HG02840 (cell line): ENCODE results near the gene ARHGAP22.

ENCODE experiments used
- ATAC-seq: cut with Tn5 transposase; IDR thresholded peaks from one replicate; pipeline ENCODE4 v1.9.1; 2021; ENCODE audit warnings: mild to moderate bottlenecking, moderate library complexity, moderate number of reproducible peaks; ENCODE audit not compliant: unreplicated experiment, low FRiP score

Gene ARHGAP22

DNA sequence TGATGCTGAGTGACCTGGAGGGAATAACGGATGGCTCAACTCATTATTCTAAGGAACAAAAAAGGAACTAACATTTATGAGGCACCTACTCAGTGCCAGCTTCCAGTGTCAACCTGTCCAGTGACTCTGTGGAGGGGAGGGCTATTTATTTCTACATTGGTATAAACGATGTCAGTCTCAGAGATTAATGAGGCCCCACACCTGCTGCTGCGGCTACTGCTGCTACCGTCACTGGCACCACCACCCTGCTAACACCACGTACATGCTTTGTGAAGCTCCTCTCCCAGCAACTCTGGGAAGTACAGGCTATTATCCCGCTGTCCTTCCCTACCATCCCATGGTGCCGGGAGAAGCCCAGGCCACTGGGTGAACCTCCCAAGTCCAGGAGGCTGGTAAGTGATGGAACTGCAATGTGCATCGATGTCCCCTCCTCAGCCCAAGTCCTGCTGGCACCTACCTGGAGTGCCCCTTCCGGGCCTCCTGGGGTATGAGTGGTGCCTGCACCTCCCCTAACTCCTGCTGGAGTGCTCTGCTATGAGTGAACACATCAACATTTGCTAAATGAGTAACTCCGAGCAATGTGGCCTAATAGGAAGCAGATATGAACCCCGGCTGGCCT lies 101.5 kb downstream of the ARHGAP22 start:
- no peak for ATAC-seq

DNA sequence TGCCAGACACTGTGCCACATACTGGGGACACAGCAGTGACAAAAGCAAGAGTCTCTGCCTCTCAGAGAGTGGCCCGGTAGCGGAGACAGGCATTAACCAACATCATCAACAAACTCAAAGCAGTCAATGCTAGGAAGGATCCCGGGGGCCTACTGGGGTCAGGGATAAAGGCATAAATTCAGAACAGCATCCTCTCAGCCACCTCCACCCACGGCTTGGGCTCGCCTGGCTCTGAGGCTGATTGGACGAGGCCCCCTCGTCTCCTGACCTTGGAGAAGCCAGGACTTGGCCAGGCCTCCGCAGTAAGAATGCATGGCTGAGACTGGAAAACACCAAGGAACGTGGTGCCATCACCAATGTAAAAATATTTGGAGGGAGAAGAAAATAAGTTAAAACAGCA lies 102.1 kb downstream of the ARHGAP22 start:
- ATAC-seq: no peak

DNA sequence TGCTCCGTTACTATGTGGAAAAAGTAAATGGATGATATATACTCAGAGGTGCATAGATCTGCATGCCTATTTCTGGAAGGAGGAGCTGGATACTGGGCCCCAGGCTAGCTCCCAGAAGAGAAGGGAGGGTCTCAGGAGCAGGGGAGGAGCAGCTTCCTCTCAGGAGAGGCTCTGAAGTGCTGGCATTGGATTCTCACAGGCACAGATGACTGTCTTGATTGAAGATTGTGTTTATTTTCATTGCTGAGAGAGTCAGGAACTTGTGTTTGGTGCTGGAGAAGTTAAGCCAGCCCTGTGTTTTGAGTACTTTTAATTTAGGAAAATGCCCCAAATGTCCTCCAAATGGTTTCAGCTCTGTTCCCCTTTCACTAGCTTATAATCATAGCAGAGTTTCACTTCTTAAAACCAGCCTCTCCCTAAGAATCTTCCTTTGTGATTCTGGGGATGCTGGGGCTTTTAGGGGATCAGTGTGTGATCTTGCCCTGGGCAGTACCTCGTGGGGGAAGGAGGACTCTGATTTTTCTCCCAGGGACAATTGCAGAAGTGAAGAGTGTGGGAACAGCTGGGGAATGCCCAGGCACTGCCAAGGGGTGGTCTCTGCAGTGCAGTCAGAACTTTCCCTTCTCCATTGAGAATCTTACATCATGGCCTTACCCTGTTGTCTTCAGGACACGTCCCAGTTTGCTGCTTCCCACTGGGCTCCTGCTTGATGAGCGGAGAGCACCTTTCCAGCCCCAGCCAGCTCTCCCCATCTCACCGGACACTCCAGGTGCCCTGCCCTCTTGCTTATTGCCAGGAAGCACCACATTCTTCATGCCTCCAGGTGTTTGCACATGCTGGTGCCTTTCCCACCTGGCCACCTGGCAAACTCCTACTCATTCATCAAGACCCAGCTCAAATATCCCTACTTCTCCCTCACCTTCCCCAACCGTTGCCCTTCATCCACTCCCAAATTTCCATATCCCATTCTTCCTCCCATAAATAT lies 102.8 kb downstream of the ARHGAP22 start:
- ATAC-seq: no peak

DNA sequence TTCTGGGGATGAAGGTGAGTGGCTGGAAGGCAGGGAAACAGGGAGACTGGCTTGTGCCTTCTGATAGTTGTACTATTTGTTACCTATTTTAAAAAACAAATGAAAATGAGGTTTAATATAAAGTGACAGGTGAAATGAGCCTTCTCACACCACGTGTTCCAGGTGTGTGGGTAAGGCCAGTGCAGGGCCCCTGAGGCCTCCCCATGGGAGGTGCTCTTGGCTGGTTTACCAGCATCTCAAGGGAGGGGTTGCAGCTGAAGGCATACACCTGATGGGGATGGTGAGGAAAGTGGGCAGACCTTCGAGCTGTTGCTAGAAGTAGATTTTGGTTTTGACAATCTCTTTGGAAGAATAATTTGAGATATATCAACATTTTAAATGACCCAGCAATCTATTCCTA lies 103.6 kb downstream of the ARHGAP22 start:
- no peak for ATAC-seq

DNA sequence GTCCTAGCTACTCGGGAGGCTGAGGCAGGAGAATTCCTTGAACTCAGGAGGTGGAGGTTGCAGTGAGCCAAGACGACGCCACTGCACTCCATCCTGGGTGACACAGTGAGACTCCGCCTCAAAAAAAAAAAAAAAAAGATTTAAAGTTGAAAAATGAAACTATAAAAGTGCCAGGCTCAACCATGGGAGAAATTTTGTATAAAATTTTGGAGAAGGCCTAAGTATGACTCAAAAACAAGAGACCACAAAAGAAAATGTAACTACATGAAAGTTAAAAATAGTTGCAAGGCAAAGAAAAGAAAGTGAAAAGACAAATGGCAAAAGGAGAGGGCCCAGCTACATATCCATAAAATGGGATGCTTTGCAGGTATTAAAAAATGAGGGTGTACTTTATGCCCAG lies 104.1 kb downstream of the ARHGAP22 start:
- no peak for ATAC-seq

DNA sequence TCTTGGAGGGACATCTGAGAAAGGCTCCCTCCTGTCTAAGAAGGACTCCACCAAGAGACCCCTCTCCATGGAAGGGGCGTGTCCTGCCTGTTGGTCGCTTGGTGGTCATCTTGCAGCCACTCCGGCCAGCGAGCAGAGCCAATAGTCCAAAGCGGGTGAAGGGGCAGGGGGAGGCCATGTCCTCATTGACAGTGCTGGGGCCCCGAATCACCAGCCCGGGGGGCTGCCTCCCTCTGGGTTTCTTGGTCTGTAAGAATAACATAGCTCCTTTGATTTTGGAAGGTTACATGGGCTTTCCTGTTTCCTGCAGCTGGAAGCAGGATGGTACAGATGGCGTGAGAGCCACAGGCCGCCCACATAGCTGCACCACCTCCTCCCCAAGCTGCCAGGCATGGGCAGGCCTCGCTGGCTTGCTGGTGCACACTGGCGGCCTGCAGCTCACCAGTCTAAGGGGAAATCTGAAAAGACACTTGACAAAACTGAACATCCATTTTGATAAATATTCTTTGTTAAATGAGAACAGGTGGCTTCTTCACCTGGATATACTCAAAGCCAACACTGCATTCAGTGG lies 105.8 kb downstream of the ARHGAP22 start:
- ATAC-seq: no peak

DNA sequence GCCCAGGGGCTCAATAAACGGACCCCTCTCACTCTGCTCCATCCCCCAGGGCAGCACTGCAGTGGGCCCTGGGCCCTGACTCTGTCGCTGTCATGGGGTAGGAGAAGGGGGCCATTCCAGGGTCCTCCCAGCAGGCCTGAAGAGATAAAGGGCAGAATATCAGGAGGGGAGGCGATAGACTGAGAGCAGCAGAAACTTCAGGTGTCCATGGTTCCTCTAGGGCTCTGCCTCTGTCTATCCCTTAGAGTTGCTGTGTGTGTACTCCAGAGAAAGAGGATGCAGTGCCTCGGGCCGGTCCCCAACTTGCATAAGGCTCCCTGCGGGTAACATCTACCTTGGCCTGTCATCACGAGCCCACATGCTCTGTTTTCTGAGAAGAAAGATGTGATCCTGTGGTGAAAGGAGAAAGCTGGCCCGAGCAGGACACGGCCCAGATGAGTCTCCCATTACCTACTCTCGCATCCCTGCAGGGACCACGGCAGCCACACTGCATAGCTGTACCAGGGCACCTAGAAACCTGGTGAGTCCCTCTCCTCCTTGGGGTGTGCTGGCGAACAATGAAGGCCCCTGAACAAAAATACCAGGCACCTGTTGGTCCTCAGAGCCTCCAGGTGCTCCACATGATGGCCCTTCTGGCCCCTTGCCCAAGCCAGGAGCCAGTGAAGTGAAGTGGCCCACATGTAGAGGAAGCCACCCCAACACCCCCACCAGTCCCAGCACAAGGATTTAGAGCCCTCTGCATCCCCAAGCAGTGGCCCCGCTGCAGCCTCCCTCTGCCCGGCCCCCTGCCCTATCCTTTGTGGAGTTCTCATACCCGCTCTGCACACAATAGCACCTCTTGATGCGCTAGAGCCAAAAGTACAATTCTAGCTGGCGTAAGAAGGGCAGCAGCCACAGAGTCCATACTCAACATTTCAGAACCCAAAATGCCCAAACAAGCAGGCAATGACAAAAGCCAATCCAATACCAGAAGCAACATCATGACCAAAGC lies 106.8 kb downstream of the ARHGAP22 start:
- ATAC-seq: no peak

DNA sequence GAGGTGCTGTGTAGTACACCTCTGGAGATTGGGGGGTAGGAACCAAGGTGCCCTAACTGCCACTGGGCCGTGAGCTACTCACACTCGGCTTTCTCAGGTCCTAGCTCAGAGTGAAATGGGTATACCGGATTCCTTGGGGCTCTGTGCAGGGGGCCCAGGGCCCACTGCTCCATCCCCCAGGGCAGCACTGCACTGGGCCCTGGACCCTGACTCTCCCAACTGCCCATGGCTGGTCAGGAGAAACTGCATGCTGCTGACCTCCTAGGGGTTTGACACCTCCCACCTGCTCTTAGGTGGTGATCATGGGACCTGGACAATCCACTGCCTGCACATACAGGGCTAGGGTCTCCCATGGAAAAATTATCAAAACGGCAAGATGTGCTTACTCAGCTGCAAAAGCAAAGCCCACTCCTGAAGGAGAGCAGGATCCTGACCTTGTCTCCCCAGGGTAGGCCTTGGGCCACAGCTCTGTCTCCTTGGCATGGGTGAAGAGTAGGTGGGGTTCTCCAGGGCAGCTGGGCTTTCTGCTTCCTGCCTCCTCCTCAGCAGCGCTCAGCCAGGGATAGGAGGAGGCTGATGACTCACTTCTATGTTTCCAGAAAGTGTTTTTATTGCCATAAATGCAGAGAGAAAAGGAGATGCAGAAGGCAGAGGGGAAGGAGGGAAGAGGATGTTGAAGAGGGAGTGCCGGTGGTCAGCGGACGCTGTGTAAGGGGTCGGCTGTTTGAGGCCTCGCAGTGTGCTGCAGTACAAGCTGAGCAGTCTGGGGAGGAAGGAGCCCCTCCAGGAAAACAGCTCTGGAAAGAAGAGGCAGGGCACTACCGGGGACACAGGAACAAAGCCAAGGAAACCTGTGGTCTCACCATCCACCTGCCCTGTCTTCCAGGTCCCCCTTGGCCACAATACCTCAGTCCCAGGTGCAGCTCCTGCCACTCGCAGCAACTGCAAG lies 107.8 kb downstream of the ARHGAP22 start:
- no peak for ATAC-seq

DNA sequence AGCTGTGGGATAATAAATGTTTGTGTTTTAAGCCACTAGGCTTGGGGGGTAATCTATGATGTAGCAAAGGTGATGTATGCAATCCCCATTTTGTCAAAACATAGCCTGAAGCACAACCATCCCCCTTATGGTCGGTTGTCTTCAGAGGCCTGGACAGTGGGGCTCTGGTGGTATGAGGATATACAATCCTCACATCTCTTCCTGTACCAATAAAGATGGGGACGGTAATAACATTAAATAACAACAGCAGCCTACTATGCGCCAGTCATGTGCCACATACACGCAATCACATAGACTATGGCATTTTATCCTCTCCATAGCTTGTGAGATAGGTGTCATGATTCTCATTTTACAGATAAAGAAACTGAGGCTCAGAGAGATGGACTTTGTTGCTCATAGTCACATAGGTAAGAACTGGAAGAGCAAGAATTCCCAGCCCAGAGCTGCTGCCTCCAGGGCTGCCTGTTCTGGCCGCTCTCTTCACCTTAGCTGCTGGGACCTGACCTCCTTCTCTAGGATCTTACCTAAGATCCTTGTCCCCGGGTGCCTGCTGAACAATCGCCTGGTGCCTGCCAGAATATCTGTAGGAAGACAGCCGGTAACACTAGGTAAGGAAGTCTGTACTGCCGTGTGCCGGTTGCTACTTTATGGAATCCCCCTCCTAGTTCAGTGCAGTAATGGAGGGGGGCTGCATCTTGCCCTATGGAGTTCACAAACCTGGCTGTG lies 108.6 kb downstream of the ARHGAP22 start:
- no peak for ATAC-seq

DNA sequence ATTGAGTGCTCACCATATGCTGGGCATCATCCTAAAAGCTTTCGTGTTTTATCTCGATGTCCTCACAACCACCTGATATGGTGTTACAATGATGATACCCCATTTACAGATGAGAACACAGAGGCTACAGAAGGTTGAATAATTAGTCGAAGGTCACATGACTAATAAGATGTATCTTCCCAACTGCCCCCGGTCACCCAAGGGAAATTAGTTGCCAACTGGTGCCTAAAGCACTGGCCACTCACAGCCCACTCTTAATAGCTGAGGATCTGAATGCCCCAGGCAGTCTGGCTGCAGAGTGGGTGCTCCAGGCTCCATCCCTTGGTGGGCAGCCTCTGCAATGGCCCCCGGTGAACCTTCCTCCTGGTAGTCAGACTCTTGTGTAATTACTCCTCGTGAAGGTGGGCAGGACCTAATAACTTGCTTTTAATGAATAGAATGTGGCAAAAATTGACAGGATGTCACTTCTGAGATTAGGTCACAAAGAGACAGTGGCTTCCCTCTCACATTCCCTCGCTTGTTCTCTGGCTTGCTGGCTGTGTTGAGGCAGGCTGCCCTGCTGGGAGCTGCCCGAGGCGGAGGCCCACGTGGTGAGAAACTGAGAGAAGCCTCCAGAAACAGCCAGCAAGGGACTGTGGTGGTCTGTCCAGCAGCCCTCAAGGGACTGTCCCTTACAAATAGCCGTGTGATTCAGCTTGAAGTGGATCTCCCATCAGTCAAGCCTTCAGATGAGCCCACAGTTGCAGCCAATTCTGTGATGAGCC lies 109.4 kb downstream of the ARHGAP22 start:
- ATAC-seq: no peak

DNA sequence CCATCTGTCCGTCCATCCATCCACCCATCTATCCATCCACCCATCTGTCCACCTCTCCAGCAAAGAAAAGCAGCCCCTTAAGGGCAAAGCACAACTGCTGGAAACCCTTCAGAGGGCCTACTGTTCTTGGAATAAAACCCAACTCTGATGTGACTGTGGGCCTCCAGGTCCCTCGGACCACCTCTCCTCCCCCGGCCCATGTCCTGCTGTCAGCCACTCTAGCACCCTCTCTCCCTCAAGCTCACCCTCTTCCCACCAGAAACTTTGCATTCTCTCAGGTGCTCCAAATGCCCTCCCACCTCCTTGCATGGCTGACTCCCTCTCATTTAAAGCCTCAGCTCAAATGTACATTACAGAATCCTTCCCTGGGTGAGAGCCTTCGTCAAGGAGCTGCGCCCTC lies 110.3 kb downstream of the ARHGAP22 start:
- ATAC-seq: no peak

DNA sequence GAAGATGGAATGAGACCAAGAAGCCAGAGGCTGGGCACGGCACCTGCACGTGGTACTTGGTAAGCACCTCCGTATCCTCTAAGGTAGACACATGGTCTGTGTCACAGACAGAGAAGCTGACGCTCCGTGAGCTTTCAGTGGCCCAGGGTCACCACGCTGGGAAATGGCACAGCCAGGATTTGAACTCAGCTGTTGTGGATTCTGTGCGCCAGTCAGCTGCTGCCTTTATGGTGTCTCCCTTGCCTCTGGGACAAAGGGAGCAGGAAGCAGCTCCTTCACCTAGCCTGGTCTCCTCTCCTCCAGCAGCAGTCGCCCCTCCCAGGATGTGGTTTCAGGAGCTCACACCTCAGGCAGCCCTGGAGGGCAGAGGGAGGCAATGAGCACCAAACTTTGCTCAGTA lies 110.8 kb downstream of the ARHGAP22 start:
- no peak for ATAC-seq

DNA sequence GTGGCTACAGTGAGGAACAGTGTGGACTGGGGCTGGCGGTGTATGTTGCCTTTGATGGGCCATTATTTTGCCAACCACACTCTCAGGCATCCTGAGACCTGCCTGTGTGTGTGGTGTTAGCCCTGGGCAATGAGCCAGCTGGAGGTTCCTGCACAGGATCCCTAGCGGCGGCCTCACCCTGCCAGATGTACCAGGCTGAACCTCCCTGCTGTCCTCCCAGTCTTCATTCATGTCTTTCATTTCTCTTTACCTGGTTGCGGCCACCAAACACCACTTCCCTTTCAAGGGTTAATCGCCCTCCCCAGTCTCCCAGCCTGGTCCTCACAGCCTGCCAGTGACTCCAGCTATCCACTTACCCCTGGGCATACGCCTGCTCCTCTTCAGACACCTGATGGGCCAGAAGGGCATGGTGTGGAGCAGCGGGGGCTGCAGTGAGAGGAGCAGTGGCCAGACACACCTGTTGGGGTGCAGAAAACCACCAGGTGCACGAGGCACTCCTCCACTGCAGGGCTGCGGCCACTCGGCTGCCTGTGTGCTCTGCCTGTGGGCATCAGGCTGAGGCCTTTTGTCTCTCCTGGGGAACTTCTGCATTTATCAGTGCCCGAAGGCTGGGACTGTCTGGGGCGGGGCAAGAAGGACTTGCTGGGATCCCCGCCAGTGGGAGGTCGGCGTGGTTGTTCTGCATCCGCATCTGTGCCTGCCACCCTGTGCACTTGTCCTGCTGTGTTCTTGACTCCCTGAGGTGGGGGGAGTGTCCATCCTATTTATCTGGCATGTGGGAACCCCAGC lies 111.6 kb downstream of the ARHGAP22 start:
- no peak for ATAC-seq

DNA sequence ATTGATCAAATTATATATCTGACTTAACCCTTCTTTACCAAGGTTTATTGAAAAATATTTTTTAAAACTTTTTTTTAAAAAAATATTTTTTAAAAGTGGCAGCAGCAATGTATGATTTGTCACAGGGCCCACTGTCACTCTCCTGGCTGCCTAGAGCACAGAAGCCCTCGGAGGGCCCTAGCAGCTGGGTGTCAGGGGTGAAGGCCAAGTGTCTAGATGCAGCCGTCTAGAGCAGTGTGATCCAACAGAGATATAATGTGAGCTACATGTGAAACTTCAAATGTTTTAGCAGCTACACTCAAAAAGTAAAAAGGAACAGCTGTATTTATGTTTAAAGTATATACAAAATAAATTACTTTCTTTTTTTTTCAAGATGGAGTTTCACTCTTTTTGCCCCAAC lies 112.7 kb downstream of the ARHGAP22 start:
- ATAC-seq: no peak

DNA sequence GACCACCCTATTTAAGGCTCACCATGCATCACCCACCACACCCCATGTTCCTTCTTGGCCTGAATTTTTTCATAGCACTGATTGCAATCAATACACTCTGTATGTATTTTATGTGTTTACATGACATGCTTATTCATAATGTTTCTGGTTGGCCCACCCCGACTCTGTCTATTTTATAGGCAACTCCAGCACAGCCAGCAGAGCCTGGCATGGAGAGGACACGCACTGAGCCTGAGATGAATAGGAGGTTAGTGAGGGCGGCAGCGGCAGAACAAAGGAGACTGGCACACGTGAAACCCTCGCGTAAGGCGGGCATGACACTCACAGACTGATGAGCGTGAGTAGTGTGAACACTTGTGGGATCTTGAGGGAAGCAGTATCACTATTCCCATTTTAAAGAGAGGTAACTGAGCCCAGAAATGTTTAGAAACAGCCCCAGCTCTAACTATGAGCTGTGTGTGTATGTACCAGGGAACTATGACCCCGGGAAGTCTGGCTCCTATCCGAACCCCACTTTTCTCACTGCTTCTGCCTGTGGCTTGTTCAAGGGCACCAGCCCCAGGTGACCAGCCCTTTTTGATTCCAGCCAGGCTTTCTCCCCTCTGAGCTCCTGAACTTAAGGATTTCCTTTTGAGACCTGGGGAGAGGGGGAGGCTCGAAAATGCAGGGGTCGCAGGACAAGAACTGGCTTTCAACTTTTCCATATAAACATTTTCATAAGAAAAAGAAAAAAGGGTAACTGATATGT lies 113.3 kb downstream of the ARHGAP22 start:
- no peak for ATAC-seq

DNA sequence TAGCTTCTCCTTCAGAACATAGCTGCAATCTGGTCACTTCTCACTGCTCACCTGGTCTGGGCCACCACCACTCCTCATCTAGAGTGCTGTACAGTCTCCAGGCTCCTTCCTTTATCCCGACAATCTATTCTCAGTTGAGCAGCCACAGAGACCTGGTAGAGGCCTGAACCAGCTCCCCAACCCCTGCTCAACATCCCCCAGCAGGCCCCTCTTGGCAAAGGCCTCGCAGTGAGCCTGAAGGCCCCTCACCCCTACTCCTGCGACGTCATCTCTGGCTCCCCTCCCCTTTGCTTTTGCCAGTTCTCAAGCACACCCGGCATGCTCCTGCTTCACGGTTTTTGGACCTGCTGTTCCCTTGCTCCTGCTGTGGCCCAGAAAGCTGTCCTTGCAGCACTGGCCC lies 113.9 kb downstream of the ARHGAP22 start:
- ATAC-seq: no peak
